Measurements from ENCODE around the gene SH3GL3.

SH3GL3 gene, protein sequence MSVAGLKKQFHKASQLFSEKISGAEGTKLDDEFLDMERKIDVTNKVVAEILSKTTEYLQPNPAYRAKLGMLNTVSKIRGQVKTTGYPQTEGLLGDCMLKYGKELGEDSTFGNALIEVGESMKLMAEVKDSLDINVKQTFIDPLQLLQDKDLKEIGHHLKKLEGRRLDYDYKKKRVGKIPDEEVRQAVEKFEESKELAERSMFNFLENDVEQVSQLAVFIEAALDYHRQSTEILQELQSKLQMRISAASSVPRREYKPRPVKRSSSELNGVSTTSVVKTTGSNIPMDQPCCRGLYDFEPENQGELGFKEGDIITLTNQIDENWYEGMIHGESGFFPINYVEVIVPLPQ

DNA sequence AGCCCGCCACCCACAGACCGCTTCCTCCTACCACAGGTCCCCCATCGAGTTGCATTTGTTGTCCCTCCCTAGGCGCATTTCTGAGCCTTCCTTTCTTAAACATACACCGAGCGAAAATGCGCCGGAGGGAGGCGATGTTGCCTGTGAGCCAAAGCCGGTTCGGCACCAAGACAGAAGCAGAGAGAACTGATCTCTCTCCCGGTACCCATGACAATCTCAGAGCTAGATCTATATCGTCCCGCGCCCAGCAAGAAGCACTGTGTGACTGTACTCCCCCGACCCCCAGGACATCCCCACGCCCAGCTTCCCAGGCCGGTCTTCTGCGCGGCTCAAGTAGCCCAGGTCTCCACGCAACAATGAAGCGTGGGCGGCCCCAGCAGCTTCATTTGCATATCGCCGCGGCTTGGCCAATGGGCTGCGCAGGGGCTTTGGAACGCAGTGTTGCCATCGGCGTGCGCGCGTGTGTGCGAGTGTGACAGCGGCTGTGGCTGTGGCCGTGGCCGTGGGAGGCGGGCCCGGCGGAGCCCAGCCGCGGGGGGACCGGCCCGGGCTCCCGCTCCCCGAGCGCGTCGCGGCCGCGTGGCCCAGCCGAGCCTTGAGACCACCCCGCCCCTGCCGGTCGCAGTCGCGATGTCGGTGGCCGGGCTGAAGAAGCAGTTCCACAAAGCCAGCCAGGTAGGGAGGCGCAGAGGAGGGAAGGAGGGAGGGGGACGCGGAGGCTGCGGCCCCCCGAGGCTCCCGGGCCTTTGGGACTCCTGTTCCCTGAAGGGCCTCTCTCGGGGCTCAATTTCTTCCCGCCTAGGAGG, at the start of gene SH3GL3:
SH3GL3 (plus strand) TSS at position 438 of the 806 bp plus-strand sequence; CDS start at position 631, 193 bp downstream.
- FAIRE-seq (peak; percentile 90), DNase-seq (ENCODE audit: low spot score) (peak; percentile 88)

DNA sequence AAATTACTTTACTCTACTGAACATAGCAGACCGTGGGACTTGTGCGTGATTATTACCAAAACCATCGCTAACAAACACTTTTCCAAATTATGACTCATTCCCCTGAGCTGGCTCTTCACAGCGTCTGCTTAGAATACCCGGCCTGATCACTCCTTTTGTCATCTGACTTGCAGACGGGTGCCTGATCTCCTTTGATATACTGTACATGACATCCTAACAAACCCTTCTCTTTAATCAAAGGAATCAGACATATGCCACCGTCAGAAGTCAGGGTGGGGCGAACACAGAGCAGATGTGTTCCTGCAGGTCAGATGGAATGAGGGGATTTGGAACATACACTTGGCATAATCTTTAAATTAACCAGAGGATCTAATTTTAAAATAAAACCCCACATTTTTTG, 48.5 kb upstream of the SH3GL3 start:
- DNase-seq (ENCODE audit: low spot score) (peak; percentile 40), FAIRE-seq (peak; percentile 32)

DNA sequence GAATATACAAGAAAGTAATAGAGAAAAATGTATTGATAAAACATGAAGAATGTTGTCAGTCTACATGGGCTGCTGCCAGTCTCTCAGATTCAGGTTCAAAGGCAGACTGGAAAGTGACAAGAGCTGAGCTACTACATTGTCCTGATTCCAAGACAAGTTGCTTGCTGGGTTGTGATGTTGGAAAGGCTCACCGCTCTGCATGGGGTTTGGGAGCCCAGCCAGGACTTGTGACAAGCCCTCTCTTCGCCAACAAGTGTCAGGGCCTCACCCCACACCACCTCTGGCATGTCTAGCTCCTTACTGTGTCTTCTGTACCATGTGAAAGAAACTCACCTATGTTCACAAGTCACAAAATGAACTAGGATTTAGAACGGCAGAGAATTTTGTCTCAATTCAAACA, 43.0 kb upstream of the SH3GL3 start:
- FAIRE-seq: no peak
- no peak for DNase-seq (ENCODE audit: low spot score)

DNA sequence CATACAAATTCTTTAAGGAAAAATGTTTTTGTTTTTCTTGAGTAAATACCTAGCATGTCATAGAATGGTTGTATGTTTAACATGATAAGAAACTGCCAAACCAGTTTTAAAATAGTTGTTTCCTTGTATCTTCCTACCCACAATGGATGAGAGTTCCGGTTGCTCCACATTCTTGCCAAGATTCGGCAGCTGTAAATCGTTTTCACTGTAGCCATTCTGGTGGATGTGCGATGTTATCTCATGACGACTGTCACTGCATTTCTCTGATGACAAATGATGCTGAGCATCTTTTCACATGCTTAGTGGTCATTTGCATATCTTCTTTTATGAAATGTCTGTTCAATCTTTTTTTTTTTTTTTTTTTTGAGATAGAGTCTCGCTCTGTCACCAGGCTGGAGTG, 36.6 kb upstream of the SH3GL3 start:
- FAIRE-seq (no peak), DNase-seq (ENCODE audit: low spot score) (no peak)

DNA sequence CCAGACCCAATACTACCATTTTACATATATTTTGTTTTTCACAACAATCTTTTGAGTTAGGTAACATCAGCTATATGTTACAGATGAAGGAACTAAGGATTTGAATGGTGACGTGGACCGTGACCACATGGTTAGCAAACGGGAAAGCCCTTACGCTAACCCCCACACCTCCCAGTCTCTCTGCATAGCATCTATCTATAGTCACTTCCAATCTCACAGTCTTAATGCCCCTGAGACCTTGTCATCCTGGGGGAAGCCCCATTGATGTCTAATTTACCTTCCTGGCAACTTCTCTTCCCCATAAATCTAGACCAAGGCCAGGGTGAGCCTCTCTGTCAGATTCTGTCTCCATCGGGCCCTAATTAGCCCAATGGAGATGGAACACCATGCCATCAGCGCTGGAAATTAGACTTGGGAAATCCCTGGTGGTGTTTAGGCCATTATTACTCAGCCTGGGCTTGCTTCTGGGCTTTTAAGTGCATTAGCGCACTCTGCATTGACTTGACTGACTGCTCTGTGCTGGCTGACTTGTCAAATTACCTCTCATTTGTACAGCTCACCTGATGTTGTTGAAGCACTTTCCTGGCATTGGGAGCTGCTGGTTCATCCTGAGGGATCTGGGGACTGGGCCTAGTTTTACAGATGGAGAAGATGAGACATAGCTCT, 34.0 kb upstream of the SH3GL3 start:
- DNase-seq (ENCODE audit: low spot score) (no peak), FAIRE-seq (no peak)

DNA sequence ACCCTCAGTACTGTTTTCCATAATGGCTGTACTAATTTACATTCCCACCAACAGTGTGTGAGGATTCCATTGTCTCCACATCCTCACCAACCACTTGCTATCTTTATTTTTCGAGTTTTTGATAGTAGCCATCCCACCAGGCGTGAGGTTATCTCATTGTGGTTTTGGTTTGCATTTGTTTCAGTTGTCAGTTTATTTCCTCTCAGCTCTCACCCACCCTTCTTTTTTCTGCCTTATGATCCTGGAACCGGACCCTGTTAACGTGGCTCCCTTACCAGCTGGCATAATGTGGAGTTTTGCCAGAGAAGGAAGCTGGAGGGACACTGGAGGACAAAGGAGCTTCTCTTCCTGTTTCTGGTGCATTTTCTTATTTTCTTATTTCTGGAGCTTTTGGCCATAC, 25.1 kb upstream of the SH3GL3 start:
- FAIRE-seq (no peak), DNase-seq (ENCODE audit: low spot score) (no peak)

DNA sequence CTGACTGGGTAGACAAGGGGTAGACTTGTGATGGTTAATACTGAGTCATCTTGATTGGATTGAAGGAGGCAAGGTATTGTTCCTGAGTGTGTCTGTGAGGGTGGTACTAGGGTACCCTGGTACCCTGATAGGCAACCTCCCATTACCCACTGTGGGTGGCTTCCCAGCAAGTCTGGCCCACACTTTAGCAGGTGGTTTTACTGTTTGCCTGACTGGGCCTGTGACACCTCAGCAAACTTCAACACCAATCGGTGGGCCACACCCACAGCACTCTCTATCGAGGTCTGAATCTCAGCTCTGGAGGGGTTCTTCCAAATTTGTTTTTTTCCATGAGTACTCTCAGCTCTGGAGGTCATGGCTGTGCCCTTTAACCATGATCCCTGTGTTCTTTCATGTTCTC, 24.6 kb upstream of the SH3GL3 start:
- DNase-seq (ENCODE audit: low spot score) (no peak), FAIRE-seq (no peak)

DNA sequence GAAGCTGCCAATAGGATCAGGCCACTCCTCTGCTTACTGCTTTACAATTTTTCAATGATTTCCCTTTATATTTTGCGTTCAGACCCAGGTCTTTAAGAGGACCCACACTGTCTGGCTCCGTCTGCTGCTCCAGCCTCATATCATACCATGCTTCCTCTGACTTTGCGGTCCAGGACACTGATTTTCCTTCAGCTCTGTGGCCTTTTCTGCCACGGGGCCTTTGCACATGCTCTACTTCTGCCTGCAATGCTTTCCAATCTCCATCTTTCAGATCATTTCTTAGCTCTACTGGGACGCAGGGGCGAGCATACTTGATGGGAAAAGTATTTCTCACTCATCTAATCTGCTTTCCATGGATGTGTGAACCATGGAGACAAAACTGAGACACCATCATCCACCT, 23.0 kb upstream of the SH3GL3 start:
- no peak for DNase-seq (ENCODE audit: low spot score)
- no peak for FAIRE-seq

DNA sequence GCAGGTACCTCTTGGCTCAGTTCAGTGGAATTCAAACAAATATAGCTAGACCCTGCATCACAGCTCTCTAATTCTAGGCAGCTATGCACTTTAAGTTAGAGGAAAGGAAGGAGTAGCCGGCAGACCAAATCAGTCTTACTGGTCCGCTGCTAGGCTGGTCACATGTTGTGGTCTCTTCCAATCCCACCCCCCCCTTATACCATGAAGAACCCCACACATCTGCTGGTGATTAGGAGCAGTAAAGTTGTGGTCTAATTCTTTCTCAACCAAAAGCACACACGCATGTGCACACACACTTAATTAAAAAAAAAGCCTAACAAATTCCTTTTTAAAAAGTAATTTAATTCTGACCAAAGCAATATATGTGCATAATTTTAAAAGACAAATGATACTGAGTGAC, 16.7 kb upstream of the SH3GL3 start:
- DNase-seq (ENCODE audit: low spot score) (no peak), FAIRE-seq (no peak)

DNA sequence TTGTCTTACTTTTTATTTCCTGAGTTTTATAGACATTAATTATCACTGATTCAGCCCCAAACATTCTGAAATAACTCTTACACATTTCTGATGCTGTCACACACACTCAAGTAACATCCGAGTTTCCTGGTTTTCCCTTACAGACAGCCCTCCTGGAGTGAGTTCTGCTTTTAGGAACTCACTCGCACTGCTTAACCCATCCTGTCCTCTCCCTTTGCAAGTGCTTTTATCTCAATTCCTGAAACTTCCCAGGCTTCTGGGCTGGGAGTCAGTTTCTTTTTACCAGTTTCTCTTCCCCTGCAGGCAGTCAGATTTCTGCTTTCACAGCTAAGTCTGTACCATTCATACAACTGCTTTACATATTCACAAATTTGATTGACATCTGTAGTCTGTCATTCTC, 15.6 kb upstream of the SH3GL3 start:
- DNase-seq (ENCODE audit: low spot score) (no peak), FAIRE-seq (no peak)

DNA sequence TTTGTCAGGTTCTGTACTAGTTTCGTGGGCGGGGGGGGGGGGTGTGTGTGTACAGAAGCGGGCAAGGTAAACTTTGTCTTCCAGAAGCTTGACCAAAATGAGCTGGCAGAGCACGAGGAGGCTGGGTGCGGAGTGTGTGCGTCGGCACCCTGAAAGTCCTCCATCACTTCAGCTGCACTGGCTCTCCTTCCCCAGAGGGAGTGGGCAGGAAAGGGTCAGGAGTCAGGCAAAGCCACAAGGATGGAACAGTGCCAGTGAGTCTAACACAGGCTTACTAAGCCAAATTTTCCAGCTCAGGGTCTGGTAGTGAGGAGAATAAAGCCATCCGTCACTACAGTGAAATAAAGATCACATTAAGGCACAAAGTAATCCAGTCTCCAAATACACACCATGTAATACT, 11.9 kb upstream of the SH3GL3 start:
- DNase-seq (ENCODE audit: low spot score) (peak; percentile 64), FAIRE-seq (no peak)

DNA sequence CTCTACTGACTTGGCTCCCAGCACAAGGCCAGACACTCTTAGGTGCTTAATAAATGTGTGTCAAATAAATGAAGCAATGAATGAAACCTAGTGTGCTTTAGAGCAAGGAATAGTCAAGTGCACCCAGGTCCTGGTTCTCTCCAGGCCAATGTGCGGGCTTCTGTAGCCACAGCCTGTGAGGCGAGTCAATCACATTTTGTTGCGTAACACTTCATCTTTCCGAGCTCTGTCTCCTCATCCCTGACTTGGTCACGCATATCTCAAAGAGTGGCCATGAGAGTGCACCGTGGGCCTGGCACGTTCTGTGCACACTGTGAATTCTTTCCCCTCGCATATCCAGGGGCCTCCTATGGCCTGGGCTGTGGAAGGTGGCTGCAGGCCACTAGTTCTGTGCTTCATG, 11.4 kb upstream of the SH3GL3 start:
- FAIRE-seq (no peak), DNase-seq (ENCODE audit: low spot score) (no peak)

DNA sequence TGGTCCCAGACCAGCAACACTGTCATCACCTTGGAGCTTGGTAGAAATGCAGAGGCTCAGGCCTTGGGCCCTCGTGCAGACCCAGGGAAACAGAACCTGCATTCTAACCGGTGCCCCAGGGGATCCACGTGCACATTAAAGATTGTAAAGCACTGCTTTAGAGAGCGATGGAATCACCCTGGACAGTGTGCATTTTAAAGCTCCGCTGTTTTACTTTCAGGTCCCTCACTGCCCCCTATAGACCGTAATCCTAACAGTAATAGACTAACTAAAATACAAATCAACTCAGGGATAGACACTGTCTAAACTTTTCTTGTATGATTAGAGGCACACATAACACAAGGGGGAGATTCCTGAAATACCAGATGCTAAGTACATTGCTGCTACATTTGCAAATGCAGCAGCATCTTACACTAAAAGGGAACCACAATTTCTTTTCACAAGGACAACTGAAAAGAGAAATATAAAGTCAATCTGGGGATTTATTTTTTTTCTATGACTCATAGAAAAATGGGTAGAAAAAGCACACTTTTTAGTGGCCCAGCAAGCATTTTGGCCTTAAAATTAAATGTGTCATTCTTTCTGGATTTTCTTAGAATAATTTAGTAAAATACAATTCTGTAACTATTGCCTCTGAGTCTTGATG, 10.5 kb upstream of the SH3GL3 start:
- FAIRE-seq: no peak

DNA sequence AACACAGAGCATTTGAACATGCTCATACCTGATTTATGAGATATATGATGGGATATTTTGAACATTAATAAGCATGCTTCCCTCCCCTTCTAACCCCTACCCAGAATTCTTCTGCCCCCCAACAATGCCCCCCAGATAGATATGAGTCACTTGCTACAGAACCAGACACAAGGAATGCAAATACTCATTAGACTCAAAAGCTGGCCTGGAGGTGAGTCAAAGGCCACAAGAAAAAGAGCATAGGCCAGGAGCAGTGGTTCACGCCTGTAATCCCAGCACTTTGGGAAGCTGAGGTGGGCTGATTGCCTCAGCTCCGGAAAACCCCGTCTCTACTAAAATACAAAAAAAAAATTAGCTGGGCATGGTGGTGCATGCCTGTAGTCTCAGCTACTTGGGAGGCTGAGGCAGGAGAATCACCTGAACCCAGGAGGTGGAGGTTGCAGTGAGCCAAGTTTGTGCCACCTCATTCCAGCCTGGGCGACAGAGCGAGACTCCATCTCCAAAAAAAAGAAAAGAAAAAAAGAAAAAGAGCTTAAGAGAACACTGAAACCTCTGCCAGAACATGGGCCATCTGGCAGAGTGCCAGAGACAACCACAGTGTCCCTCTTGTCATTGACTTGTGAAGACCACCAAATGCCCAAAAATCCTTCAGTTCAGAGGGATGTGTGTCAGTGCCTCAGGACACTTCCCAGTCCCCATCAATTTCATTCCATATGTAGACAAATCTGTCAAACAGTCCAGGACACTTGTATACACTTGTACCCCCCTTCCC, 3.9 kb upstream of the SH3GL3 start:
- FAIRE-seq: no peak
- no peak for DNase-seq (ENCODE audit: low spot score)

More for the DNA sequence above, 10.5 kb upstream of the SH3GL3 start:
- peak; percentile 53 for DNase-seq (ENCODE audit: low spot score)

DNA sequence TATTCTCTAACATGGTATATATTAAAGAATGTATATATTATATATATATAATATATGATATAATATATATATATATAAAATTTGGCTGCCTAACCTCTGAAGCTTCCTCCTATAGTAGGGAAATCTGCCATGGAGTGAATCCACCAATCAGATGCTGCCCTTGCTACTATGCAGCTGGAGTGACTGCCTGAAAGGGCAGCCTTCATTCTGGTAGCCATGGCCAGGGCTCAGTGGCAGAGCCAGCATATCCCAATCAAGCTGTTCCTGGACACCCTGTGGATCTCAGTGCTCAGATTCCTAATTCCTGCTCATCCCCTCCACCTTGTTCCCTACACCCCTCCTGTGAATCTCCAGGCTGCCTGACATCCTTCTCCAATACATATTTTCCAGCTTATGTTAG, 2.2 kb upstream of the SH3GL3 start:
- FAIRE-seq (no peak), DNase-seq (ENCODE audit: low spot score) (no peak)

DNA sequence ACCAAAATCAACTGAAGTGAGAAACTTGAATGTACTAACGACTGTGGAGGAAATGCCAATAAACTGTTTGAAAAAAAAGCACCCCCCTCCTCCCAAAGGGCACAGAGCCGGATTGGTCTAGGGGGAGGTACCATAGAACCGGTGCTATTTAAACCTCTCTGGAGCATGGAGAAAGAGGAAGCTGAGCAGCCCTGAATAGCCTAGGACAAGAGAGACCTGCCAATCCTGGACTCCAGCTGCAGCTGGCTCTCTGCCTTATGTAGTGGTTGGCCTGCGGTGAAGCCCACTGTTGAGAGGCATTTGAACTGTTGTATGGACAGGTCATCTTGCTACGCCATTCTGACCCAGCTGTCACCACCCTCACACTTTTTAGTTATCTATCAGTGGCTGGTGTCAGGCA, 1.5 kb upstream of the SH3GL3 start:
- no peak for DNase-seq (ENCODE audit: low spot score)
- FAIRE-seq: no peak

DNA sequence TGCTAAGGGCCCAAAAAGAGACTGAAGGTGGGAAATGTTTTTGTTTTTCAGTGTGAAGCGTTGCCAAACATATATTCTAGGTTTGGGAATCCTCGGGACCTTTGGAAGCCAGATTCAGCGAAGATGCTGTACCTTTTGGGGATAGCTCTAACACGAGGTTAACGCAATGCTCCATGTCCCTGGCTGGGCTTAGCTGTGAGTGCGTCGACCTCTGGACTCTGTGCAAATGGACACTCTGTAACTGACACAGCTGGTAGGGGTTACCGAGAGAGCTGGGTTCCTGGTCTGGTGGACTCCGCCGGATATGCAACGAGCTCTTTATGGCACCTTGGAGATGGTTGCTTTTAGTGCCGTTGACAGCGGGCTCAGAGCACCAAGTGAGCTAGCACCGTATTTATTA, 724 bp upstream of the SH3GL3 start:
- DNase-seq (ENCODE audit: low spot score) (no peak), FAIRE-seq (no peak)

DNA sequence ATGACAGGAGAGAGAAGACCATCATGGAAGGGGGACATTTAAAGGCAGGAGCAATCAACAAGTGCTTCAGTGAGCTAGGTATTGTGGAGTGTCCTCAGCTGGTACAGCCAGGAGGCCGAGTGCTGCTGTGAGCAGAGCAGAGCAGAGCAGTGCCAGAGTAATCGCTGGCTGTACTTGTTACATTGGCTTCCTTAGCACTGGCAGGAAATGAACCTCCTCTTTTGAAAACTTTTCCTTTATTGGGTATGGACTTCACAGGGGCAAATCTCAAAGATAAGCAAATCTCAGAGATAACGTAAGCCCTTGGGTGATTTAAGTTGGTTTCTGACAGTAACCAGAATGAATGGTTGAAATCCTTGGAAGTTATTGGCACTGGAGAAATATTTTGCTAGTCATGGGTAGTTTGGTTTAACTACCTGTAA, 2.1 kb downstream of the SH3GL3 start:
- DNase-seq (ENCODE audit: low spot score) (no peak), FAIRE-seq (no peak)

DNA sequence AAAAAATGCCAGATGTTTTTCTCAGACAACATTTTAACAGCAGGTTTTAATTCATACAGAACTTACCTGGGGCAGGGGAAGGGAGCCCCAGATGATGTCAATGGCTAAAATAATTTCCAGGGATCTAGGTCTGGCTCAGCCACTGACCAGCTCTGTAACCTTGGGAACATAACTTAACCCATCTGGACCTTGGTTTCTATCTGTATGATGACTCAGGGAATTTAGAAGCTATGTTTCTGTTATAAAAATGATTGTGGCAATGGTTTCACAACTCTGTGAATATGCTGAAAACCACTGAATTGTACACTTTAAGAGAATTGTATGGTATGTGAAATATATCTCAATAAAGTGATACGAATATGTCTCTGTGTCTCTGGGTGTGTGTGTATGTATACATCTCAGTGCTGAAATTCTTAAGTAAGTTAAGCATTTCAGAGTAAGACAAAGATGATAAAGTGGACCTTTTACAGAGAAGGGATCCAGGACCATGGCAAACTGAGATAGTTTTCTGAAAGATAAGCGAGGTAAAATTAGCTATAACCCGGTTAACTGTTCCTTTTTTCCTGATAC, 2.9 kb downstream of the SH3GL3 start:
- no peak for DNase-seq (ENCODE audit: low spot score)
- no peak for FAIRE-seq

DNA sequence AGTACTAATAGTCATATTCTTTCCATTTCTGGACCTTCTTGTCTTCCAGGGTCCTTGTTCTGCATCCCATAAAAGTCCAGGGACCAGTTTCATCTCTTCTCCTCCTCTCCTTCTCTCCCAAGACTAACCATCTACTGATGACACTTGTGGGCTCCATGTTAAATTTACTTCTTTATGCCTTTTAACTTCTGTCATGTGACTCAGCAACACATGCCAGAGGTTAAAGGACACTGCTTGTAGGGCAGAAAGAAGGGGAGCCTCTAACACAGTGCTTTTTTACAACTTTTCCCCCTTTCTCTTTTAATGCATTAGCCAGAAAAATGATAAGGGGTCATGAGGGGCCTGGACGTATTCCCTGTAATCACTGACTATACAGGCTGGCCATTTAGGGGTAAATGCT, 10.0 kb downstream of the SH3GL3 start:
- FAIRE-seq (no peak), DNase-seq (ENCODE audit: low spot score) (no peak)

DNA sequence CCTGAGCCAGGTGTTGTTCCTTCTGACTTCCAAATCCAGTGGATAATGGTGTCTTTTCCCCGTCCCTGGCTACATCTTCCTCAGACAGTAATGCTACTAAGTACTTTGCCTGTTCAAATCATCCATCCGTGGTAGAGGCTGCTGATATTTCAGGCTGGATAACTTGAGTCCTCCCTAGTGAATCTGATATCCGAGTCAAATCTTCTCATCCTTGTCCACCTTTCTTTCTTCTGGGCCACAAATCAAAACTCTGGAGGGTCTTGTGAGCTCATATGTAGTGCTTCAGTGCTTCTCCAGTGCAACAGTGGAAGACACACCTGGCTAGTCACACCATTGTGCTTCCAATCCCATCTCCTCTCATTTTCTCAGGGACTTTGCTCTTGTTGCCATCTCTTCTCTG, 11.2 kb downstream of the SH3GL3 start:
- FAIRE-seq: no peak
- DNase-seq (ENCODE audit: low spot score): no peak

Measured in urothelium cell line (cell line).